Daoy (cell line): ENCODE data around the gene RHEX. TPM values are rescaled to one million over a fixed set of nuclear protein-coding genes. Genes with fewer than 3 reads are reported as not detected.
A peak's percentile ranks its signal among the peaks of the same experiment; 100 is the strongest.
"Not testable (repeated sequence)": the region's sequence is repeated elsewhere in the genome, so short reads cannot be mapped to it uniquely, and the experiment has no call there.

ENCODE experiments used
- DNase-seq: peaks from one replicate; pipeline ENCODE4 v3.0.0-alpha.2; 2015; ENCODE audit warnings: low read depth
- total RNA-seq: library from RNA; depleted of rRNA; stranded (reverse); fragments of >200 nt; shearing (Covaris generic); gene quantifications from 2 replicates; pipeline ENCODE4 v1.2.3, GENCODE V29; 2014

RHEX gene
- total RNA-seq, 1 experiment from 2014 or later: not detected

DNA sequence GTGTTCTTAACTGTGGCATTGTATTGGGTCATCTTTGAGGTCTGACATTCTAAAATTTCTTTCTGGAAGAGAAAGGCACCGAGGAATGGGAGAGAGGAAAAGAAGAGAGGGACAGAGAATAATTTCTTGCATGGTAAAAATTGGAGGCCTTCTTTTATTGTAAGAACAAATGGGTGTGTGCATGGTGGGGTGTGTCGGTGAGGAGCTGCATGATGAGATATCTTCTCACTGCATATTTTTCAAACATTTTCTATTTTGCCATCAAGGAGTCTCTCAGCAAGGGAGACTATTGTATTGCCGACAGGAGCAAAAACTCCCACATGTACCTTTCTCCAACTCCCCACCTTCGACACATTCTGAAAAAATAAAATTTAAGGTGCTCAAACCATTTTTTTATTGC, 22.8 kb upstream of the RHEX start:
- DNase-seq: no peak

DNA sequence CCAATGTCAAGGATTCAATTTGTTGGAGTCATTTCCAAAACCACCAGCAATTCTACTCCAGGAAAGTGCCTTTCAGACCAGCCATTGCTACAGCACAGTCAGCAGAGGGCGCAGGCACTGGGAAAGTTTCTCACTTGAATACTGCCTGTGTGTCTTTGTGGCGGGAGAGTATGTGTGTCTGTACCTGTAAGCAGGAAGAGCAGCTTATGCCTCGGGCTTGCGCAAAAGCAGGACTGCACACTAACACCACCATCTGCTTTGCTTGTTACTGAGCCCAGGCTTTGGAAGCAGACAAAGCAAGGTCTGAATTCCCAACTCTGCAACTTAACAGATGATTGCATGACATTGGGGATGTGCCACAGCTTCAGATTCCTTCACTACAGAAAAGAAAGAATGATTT, 22.3 kb upstream of the RHEX start:
- peak; percentile 69 for DNase-seq

DNA sequence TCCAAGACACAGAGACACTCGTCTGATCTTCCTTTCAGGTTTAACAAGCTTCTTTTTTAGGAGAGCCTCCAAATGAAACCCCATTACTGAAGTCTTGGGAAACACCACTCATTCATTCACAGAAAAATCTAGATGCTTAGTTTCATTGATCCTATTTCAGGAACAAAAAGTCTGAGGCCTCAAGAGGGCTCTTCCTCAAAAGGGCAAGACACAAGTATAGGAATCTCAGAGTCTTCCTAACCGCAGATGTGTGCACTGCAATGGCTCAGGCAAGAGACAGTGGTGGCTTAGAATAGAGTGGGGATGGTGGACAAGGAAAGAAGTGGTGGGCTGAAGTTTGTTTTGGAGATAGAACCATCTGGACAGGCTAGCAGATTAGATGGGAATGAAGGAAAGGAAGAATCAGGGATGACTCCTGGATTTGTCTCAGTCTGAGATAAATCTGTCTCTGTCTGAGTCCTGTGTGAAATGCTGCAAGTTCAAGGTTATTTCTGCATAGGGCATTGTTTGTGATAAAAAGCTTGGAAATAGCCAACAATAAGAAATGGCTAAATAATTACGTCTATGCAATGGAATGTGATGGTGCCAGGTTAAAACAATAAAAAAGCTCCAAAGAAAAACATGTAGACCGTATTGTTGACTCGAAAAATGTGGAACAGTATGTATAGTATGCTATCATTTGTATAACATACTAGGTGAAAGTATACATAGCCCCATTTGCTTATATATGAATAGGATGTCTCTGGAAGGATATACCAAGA, 20.4 kb upstream of the RHEX start:
- no peak for DNase-seq

DNA sequence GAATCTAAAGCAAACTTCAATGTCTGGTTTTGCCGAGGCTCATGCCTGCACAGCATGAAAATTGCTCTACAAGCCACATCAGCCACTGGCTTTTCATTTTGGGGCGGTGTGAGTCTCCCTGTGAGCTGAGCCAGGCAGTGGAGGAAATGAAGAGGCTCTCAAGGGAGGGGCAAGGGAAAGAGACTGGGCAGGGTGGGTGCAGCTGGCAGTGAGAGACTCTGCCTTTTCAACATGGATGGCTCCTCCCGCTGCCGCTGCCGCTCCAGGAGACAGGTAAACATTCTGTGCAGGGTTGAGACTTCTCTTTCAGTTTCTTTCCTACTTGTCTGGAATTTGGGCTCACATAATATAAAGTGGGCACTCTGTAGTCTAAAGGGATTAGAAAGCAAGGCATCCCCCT, 17.9 kb upstream of the RHEX start:
- DNase-seq: no peak

DNA sequence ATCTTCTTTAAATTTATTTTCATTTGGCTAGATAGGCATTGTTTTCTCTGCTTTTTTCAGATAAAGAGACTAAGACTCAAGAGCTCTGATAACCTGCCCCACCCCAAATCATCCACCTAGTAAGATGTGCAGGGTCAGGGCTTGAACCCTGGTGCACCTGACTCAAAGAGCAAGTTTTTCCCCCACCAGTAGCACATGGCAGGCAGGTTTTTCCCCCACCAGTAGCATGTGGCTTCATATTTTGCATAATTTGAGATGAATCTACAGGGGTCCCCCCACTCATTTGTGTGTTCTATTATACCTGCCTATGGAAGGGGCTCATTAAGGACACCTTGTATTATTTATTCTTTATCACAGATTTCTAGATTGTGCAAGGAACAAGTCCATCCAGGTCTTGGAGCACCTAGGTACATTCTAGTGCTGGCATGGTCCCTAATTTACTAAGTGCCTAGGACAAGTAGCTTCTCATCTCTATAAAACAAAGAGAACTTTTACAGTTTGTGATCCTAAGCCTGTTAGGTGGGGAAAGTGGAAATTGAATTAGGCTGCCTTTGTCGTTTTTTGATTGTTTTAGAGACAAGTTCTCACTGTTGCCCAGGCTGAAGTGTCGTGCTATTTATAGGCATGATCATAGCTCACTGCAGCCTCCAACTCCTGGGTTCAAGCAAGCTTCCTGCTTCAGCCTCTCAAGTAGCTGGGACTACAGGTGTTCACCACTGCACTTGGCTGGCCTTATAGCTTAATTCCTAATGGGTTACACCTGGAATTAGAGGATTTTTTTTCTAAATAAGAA, 16.1 kb upstream of the RHEX start:
- DNase-seq: no peak

DNA sequence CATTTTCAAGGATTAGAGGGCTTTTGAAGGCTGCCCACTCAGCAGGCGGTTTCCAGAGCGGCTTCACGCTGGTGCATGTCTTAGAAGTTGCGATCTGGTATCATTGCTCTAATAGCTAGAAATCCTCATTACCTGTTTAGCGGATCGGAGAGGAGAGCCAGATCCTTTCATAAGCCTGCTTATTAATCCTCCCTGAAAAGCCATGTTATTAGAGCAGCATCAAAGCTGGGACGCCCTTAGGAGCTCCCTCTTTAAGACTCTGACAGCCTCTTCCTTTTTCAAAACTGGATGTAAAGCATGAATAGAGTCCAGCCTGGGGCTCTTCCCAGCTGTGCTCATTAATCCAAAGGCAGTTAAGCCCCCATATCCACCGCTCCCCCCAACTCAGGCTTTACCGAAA, 15.4 kb upstream of the RHEX start:
- no peak for DNase-seq

DNA sequence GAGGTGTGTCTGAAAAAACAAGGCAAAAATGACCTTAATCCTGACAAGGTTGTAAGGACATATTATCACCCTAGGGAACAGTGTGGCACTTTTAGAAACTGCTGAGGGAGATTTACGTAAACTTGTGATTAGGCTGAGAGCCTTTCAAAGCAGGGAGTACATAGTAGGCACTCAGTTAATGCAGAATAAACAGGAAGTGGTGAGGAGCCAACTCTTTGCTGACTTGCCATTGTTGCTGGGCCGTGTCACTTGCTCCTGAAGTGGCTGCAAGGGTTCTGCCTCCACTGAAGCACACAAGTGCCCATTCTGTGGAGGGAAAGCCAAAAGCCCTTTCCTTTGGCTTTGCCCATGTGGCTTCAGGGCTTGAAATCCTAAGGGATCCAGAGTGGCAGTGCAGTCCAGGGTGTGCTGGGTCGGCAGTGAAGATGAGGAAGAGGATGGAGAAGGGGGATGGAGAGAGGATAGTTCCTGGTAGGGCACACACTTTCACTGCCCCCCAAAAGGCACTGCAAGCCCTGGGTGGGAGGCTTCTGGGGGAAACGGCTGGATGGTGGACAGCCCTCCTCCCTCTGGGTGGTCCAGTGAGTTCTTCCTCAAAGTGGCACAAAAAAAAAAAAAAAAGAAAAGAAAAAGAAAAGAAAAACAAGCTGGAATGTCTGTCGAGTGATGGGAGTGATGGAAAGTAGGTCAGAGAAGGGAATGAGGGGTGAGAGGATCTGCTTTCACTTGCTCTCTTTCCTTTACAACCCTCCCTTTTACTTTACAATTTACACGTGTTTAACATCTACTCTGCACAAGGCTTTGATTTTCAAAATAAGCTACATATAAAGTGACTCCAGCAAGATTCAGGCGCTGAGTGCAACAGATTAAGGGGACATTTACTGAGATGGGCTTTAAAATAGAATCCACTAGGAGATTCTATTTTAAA, 13.7 kb upstream of the RHEX start:
- DNase-seq: no peak

DNA sequence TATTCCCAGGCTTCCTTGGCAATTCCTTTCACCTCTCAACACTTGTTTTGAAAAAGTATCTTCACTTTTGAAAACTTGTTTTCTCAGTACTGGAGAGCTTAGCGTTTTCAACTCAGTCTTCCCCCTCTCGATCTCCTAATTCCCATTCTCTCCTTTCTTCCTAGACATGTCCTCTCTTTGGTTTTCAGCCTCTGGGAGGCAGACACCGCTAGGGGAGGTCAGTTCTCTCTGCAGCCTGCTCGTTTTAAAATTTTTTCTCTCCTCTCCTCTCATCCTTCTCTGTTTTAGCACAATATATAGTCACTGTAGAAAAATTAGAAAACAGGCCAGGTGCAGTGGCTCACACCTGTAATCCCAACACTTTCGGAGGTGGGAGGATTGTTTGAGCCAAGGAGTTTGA, 12.6 kb upstream of the RHEX start:
- DNase-seq: no peak

DNA sequence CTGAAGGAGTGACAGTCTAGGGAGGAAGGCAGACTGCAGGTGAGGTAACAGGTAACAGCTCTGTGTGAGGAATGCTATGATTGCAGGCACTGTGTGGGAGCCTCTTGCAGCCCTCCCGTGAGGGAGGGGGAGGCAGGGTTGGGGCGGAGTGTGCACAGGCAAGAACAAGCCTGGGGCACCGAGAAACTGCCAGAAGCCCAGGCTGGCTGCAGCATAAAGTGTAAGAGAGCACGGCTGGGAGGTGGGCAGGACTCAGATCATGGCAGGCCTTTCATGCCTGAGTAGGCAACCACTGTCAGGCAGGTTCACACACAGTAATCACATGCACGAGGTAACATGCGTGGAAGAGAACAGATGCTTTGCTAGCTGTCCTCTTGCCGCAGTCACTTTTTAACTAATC, 11.3 kb upstream of the RHEX start:
- no peak for DNase-seq

DNA sequence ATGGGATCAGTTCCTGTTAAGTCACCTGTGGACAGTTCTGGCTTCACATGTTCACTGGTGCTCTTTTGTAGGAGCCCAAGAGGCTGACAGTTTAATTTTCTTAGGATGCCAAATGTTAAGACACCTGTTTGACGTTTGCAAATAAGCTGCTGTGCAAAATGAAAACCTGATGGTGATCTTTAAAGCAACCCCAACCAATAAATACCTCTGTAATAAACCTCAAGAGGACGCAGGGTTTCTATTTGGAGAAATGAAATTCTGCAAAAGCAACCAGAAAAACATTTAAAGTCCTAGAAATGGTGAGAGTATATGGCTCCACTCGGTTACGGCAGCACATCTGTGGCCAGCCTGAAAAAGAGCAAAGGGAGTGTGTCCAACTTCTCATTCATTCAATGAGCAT, 5.7 kb upstream of the RHEX start:
- DNase-seq: no peak

DNA sequence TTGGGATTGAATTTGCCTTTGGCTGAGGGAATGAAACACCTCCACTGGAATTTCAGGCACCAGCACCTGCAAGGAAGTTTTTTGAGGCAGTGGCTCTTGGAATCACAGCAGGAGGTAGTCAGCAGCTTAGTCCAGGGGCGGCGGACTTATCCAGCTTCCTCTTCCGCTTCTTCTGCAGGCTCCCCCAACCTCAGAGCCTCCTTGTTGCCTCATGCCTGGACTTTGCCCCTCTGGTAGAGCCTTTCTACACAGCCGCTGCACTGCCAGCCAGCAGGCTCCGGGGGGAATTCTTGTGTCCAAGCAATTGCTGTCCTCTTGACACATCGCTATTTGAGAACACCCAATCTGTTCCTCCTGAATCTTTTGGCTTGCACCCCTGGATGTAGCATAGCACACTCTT, 4.4 kb upstream of the RHEX start:
- DNase-seq: no peak

DNA sequence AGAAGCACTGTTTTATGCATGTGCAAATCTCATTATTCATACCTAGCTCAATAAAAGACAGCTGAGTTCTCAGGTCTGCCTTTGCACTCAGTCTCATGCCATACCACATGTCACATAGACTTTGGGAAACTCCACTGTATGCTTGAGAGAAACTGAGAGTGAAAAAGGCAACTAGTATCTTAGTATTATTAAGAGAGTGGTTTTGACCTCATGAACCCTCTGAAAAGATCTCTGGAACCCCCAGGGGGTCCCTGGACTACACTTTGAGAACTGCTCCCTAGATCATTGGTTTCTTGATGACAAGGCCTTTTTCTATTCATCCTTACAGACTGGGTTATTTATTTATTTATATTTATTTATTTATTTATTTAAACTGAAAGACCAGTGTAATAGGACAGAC, 3.7 kb upstream of the RHEX start:
- no peak for DNase-seq

DNA sequence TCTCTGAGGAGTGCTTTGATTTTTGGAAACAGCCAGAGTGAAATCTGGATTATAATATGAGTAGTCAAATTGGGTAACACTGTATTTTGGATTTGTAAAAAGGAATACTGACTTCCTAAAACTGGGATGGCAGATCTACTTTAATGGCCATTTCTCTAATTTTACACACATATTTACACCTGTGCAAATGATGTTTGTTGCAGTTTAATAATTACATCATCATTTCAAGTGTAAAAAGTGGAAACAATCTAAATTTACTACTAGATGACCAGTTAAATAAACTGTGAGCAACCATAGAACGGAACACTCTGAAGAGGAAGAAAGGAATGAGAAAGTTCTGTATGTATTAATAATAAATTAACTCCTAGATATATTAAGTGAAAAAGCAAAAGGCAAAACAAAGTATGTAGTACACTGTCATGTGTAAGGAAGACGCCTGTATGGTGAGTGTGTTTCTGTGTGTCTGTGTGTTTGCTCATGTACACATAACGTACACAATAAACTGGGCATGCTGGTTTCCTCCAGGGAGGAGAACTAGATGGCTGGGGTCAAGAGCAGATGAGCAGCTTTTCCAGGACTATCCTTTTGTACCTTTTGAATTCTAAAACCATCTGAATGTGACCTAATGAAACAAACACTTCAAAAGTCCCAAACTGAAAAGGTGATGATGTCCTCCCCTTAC, 2.9 kb upstream of the RHEX start:
- no peak for DNase-seq

DNA sequence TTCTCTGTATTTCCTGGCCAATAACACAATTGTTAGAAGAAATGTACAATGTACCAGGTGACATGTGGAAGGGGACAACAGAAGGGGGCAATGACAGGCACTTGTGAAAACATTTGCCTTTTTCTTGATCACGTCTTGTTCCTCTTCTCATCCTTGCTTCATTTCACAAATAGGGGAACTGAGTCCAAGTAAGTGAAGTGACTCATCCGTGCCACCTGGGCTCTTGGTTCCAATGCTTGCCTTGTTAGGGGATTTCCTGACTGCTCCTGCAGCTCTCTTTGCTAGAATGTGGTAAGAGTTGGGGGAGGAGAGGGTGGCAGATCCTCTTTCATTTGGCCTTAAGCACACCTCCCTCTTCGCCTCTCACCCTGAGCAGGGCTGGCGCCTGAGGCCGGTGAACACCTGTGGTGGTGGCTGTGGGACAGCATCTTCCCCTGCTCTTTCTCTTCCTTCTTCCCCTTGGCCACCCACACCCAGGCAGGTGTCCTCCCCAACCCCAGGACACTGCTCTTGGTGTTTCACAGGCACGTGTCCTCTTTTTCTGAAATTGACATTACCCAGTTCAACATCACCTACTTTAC, 2.2 kb upstream of the RHEX start:
- peak; percentile 17 for DNase-seq

DNA sequence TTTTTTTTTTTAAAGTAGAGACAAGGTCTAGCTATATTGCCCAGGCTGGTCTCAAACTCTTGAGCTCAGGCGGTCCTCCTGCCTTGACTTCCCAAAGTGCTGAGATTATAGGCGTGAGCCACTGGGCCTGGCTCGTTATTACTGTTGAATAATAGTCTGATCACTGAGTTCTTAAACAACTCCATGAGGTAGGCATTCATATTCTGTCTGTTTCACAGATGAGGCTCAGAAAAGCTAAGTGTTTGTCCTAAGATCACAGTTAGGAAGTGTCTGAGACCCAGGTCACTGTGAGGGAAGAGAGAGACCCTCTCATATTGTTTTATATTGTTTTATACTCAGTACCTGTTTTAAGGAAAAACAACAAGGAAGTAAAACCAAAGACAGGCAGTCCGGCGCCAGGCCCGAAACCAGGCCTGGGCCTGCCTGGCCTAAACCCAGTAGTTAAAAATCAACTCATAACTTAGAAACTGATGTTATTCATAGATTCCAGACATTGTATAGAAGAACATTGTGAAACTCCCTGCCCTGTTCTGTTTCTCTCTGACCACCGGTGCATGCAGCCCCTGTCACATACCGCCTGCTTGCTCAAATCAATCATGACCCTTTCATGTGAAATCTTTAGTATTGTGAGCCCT, 625 bp upstream of the RHEX start:
- DNase-seq: not testable (repeated sequence)

DNA sequence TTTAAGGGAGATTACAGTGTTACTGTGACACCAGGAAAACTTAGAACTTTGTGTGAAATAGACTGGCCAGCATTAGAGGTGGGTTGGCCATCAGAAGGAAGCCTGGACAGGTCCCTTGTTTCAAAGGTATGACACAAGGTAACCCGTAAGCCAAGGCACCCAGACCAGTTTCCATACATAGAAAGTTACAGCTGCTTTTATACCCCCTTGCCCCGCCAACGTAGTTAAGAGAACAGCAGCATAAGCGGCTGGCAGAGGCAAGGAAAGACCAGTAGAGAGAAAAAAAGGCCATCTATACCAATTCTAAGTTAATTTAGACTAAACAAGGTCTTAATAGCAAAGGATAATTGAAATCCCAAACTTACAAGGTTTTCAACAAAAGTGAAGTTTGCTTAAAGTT, 643 bp downstream of the RHEX start:
- not testable (repeated sequence) for DNase-seq

DNA sequence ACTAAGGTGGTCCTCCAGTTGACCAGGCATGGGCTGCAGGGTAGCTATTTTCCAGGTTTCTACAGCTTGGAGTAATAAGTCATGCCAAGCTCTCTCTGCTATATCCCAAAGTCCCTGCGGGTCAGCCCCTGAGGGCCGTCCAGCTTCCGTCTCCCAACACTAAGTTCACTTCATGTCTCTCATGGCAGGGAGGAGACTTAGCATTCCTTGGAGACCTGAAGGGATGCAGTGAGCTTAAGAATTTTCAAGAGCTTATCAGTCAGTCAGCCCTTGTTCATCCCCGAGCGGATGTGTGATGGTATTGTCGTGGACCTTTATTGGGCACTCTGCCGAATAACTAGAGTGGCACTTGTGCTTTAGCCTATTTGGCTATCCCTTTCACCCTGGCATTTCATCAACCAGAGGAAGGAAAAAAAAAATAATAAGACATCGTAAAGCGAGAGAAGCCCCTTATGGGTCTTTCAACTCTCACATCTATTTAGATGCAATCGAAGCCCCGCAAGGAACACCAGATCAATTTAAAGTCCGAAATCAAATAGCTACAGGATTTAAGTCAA, 2.2 kb downstream of the RHEX start:
- DNase-seq: not testable (repeated sequence)

DNA sequence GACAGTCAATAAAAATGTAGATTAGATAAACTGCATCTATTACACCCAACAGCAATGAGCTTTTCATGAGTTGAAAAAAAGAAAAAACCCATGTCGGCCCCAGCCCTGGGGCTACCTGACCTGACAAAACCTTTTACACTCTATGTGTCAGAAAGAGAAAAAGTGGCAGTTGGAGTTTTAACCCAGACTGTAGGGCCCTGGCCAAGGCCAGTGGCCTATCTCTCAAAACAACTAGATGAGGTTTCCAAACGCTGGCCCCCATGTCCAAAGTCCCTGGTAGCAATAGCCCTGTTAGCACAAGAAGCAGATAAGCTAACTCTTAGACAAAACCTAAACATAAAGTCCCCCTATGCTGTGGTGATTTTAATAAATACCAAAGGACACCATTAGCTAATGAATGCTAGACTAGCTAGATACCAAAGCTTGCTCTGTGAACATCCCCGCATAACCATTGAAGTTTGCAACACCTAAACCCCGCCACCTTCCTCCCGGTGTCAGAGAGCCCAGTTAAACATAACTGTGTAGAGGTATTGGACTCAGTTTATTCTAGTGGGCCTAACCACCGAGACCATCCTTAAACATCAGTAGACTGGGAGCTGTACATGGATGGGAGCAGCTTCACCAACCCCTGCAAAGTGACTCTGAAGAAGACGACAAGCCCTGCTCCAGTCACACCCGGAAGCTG, 2.8 kb downstream of the RHEX start:
- not testable (repeated sequence) for DNase-seq

DNA sequence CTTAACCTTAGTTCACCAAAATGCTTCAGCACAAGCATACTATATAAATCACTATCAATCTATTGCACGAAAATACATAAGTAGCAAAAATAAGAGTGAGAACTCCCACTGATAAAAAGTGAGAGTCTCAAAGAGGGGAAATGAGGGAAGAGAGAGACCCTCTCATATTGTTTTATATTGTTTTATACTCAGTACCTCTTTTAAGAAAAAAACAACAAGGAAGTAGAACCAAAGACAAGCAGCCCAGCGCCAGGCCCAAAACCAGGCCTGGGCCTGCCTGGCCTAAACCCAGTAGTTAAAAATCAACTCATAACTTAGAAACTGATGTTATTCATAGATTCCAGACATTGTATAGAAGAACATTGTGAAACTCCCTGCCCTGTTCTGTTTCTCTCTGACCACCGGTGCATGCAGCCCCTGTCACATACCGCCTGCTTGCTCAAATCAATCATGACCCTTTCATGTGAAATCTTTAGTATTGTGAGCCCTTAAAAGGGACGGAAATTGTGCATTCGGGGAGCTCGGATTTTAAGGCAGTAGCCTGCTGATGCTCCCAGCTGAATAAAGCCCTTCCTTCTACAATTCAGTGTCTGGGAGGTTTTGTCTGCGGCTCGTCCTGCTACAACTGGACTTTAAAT, 5.4 kb downstream of the RHEX start:
- DNase-seq: not testable (repeated sequence)
